ENCODE measurements around the gene SMARCD3. TPM values are rescaled to one million over a fixed set of nuclear protein-coding genes. Genes with fewer than 3 reads are reported as not detected.

Gene SMARCD3
- total and polyA plus RNA-seq, 2 of the 13 experiments (the other 11 are each of a cell fraction or from before 2014, with no cell fraction given) = 0.20 to 0.62 TPM

GRCh38 chr7:151226875-151227782 is 21.4 kb downstream of the SMARCD3 start, which contains the start of gene ABCF2 (continued):
- no peak for TF ChIP-seq CENPX (CRISPR knock-in tag; IDR thresholded peaks at IDR 0.05)
- TF ChIP-seq NRL (CRISPR knock-in tag; IDR thresholded peaks at IDR 0.05; ENCODE audit: borderline replicate concordance) = no peak; the same call in 1 of the 2 replicates
- TF ChIP-seq ZNF577 (CRISPR knock-in tag; IDR thresholded peaks at IDR 0.05; ENCODE audit: borderline replicate concordance, low read depth) = no peak
- TF ChIP-seq CREM (IDR thresholded peaks at IDR 0.05) = peak; percentile 100
- peak; percentile 81 for TF ChIP-seq CREM (CRISPR knock-in tag; IDR thresholded peaks at IDR 0.05)
- TF ChIP-seq TCF7 (IDR thresholded peaks at IDR 0.05; ENCODE audit: low read depth) = no peak
- peak; percentile 93 for TF ChIP-seq SAP130 (CRISPR knock-in tag; IDR thresholded peaks at IDR 0.05; ENCODE audit: low read depth)
- peak; percentile 89 for TF ChIP-seq HNF1B (CRISPR knock-in tag; IDR thresholded peaks at IDR 0.05)
- no peak for TF ChIP-seq SOX6 (IDR thresholded peaks at IDR 0.05)
- peak; percentile 61; the same call in 1 of the 2 replicates for TF ChIP-seq SOX6 (CRISPR knock-in tag; IDR thresholded peaks at IDR 0.05)
- no peak for TF ChIP-seq TIGD3 (CRISPR knock-in tag; IDR thresholded peaks at IDR 0.05; ENCODE audit: borderline replicate concordance)
- TF ChIP-seq PBX3 (CRISPR knock-in tag; IDR thresholded peaks at IDR 0.05; ENCODE audit: borderline replicate concordance) = no peak
- no peak for TF ChIP-seq ZNF251 (CRISPR knock-in tag; IDR thresholded peaks at IDR 0.05)
- no peak for TF ChIP-seq ZNF512 (CRISPR knock-in tag; IDR thresholded peaks at IDR 0.05)
- TF ChIP-seq GATA4 (IDR thresholded peaks at IDR 0.05; ENCODE audit: borderline replicate concordance, low read depth) = no peak; the same call in 1 of the 2 replicates

Measured in HepG2 (cell line).